Ishikawa (cell line): ENCODE data around the gene PARD3.

ENCODE experiments used
- CEBPB ChIP-seq: IDR thresholded peaks from 2 replicates; pipeline ENCODE4 v1.6.1; 2012
- CREB1 ChIP-seq: IDR thresholded peaks from 2 replicates; pipeline ENCODE4 v1.6.1; 2012; ENCODE audit warnings: low read depth
- EGR1 ChIP-seq: IDR thresholded peaks from 2 replicates; pipeline ENCODE4 v1.6.1; 2012
- EP300 ChIP-seq: IDR thresholded peaks from 2 replicates; pipeline ENCODE4 v1.6.1; 2012; ENCODE audit warnings: borderline replicate concordance
- FOXM1 ChIP-seq: IDR thresholded peaks from 2 replicates; pipeline ENCODE4 v1.6.1; 2012; ENCODE audit warnings: low read depth, borderline replicate concordance
- MAX ChIP-seq: IDR thresholded peaks from 2 replicates; pipeline ENCODE4 v1.6.1; 2012
- NFIC ChIP-seq: IDR thresholded peaks from 2 replicates; pipeline ENCODE4 v1.6.1; 2012
- RAD21 ChIP-seq: IDR thresholded peaks from 2 replicates; pipeline ENCODE4 v1.6.1; 2012; ENCODE audit warnings: low read depth
- REST ChIP-seq: IDR thresholded peaks from 2 replicates; pipeline ENCODE4 v1.6.1; 2012; ENCODE audit warnings: low read depth, mild to moderate bottlenecking
- TAF1 ChIP-seq: IDR thresholded peaks from 2 replicates; pipeline ENCODE4 v1.6.1; 2012; ENCODE audit warnings: low read depth, mild to moderate bottlenecking
- TCF12 ChIP-seq: IDR thresholded peaks from 2 replicates; pipeline ENCODE4 v1.6.1; 2012; ENCODE audit warnings: low read depth
- TEAD4 ChIP-seq: IDR thresholded peaks from 2 replicates; pipeline ENCODE4 v1.6.1; 2012
- USF1 ChIP-seq: IDR thresholded peaks from 2 replicates; pipeline ENCODE4 v1.6.1; 2012
- YY1 ChIP-seq: IDR thresholded peaks from 2 replicates; pipeline ENCODE4 v1.6.1; 2012; ENCODE audit warnings: low read depth
- ZBTB7A ChIP-seq: IDR thresholded peaks from 2 replicates; pipeline ENCODE4 v1.6.1; 2012; ENCODE audit warnings: low read depth

The PARD3 gene

GRCh38 chr10:34187201-34187600 lies 627.9 kb downstream of the PARD3 start:
- no peak for TF ChIP-seq RAD21

- TF ChIP-seq REST (no peak), ZBTB7A (no peak), CREB1 (no peak), YY1 (no peak), USF1 (no peak), NFIC (no peak), TAF1 (no peak), TEAD4 (no peak), FOXM1 (no peak), CEBPB (no peak), EP300 (no peak)
Measured at GRCh38 chr10:34186745-34187144, 628.4 kb downstream of the PARD3 start.

- TF ChIP-seq CEBPB (no peak), MAX (no peak), USF1 (no peak), REST (no peak), EGR1 (no peak)
Measured at GRCh38 chr10:34185998-34186397, 629.1 kb downstream of the PARD3 start.

- TF ChIP-seq TAF1 (no peak), TCF12 (no peak), REST (0 out of 2 replicates have a peak, but pooled peaks have one; percentile 17), CEBPB (no peak), USF1 (no peak), ZBTB7A (no peak), EGR1 (no peak), YY1 (no peak), NFIC (no peak), RAD21 (no peak), TEAD4 (0 out of 2 replicates have a peak, but pooled peaks have one; percentile 17), FOXM1 (no peak), EP300 (no peak), MAX (no peak), CREB1 (no peak)
Measured at GRCh38 chr10:34184939-34185386, 630.1 kb downstream of the PARD3 start.

GRCh38 chr10:34184397-34184796 lies 630.7 kb downstream of the PARD3 start:
- TF ChIP-seq ZBTB7A (no peak), MAX (no peak), EP300 (no peak)
